ENCODE data around the gene CHAF1A. TPM values are rescaled to one million over a fixed set of nuclear protein-coding genes. Genes with fewer than 3 reads are reported as not detected.

CHAF1A gene
- total and polyA plus RNA-seq, 3 donors from 2014 or later, result 24.1 to 37.7 (median 28.6) TPM

DNA sequence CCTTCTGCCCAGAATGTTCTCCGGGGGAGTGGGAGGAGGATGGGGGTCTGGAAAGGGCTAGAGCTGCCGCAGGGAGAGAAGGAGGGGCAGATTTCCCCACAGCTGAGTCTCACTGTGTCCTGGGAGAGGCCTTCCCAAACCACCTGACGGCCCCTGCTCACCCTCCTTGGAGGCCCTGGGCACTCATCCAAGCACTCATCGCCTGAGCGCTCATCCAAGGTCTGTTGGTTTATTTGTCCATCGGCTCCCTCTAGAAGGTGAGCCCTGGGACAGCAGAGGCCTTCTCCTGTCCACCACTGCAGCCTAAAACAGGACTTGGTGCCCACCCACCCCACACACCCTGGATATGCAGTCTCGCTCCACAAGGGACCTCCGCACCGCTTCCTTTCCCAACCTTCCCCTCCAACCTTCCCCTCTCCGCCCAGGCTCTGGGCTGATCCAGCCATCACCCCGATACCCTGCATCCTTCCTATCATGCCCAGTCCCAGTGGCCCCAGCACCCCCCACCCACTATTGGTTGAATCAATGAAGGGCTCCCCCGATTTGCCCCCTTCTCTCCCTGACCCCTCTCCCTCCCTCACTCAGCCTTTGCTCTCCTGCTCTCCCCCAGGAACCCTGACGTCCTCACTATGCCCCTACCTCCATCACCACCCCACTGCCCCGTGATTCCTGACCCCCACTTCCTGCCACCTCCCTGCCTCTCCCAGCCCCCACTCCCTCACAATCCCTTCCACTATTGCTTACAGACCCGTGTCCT is 53.5 kb downstream of the CHAF1A start:
- Histone ChIP-seq H3K4me1 (peaks cover 31% of the 10 kb centered on the region), H3K9me3 (no peaks in the 10 kb centered on the region), H3K27me3 (no peaks in the 10 kb centered on the region), H3K4me3 (peak overlapping the region in 1 of 2 donors; percentile 87), H3K36me3 (ENCODE audit: low read depth, missing control alignments) (no peaks in the 10 kb centered on the region), H3K27ac (peak overlapping the region; percentile 86 to 92)
- WGBS, 2 donors, result 19 to 41% methylated on average over 14 to 15 of the region's 15 CpGs
- TF ChIP-seq CTCF (IDR thresholded peaks at IDR 0.05) (no peak), POLR2A (IDR thresholded peaks at IDR 0.05) (no peak)
- DNase-seq, result peak; percentile 86
- intact Hi-C loops (cut with DNase I; ENCODE audit: low total_unique reads), result loop anchor here (2.0 to 10.0 kb wide), 2 partner anchors 15 to 51 kb away; partner anchors contain the start of genes CHAF1A and SH3GL1

GRCh38 chr19:4456476-4456842 is 54.0 kb downstream of the CHAF1A start:
- 4 to 5% methylated on average over 9 of the region's 9 CpGs for WGBS, 2 donors
- Histone ChIP-seq H3K4me3 (peak overlapping the region; percentile 82 to 87), H3K9me3 (no peaks in the 10 kb centered on the region), H3K27me3 (no peaks in the 10 kb centered on the region), H3K27ac (peak overlapping the region; percentile 86 to 92), H3K4me1 (peaks cover 31% of the 10 kb centered on the region), H3K36me3 (ENCODE audit: low read depth, missing control alignments) (no peaks in the 10 kb centered on the region)
- DNase-seq, result peak; percentile 63
- TF ChIP-seq POLR2A (IDR thresholded peaks at IDR 0.05) (no peak), CTCF (IDR thresholded peaks at IDR 0.05) (no peak)
- intact Hi-C loops (cut with DNase I; ENCODE audit: low total_unique reads), result loop anchor here (2.0 to 10.0 kb wide), 2 partner anchors 14 to 52 kb away; partner anchors contain the start of genes CHAF1A and SH3GL1

- intact Hi-C loops (cut with DNase I; ENCODE audit: low total_unique reads), result loop anchor here (2.0 to 10.0 kb wide), 2 partner anchors 14 to 52 kb away; partner anchors contain the start of genes CHAF1A and SH3GL1
These were observed 54.6 kb downstream of the CHAF1A start for GRCh38 chr19:4456843-4457653.

More at GRCh38 chr19:4456843-4457653, 54.6 kb downstream of the CHAF1A start:
- H3K27ac ChIP-seq, result peak overlapping the region; percentile 86 to 92
- peaks cover 31% of the 10 kb centered on the region for H3K4me1 ChIP-seq
- no peaks in the 10 kb centered on the region for H3K36me3 ChIP-seq (ENCODE audit: low read depth, missing control alignments)
- no peaks in the 10 kb centered on the region for H3K9me3 ChIP-seq
- H3K27me3 ChIP-seq, result no peaks in the 10 kb centered on the region
- peak; percentile 67 for DNase-seq
- WGBS, 2 donors, result 1% methylated on average over 26 to 32 of the region's 53 CpGs
- TF ChIP-seq POLR2A (IDR thresholded peaks at IDR 0.05), result no peak
- no peak for TF ChIP-seq CTCF (IDR thresholded peaks at IDR 0.05)
- H3K4me3 ChIP-seq, result peak overlapping the region; percentile 82 to 87
